ENCODE results near the gene RMP24.
A peak's percentile ranks its signal among the peaks of the same experiment; 100 is the strongest.
"Not testable (repeated sequence)": the region's sequence is repeated elsewhere in the genome, so short reads cannot be mapped to it uniquely, and the experiment has no call there.

The RMP24 gene

DNA sequence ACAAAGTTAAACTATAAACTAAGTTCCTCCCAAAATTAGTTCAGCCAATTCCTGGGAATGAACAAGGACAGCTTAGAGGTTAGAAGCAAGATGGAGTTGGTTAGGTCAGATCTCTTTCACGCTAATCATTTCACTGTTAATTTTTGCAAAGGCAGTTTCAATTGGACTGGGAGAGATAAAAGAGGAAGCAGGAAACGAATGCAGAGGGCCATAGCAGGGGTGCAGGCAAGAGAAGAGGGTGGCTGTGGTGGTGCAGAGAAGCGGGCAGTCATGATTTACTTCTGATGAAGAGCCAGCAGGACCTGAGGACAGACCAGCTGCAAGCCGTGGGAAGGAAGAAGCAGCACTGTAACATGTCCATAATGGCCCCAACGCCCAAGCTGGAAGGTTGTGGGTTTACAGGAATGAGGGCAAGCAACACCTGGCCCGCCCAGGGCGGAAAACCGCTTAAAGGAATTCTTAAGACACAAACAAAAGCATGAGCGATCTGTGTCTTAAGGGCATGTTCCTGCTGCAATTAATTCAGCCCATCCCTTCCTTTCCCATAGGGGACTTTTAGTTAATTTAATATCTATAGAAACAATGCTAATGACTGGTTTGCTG lies 4.1 kb upstream of the RMP24 start:
- no peak for DNase-seq (ENCODE audit: low spot score)

DNA sequence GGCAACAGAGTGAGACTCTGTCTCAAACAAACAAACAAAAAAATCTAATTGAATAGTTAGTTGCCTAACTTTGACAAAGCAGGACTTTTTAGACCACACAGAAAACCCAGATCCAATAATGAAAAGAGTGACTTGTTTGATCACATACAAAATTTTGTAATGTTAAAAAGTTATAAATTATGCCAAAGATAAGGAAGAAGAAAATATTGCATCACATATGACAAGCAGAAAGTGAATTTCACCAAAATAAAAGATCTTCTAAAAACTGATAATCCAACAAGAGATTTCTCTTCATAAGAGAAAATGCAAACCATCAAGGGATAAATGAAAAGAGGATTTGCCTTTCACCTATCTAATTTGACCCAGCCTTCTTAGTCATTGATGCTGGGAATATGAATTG lies 2.8 kb upstream of the RMP24 start:
- no peak for DNase-seq (ENCODE audit: low spot score)

DNA sequence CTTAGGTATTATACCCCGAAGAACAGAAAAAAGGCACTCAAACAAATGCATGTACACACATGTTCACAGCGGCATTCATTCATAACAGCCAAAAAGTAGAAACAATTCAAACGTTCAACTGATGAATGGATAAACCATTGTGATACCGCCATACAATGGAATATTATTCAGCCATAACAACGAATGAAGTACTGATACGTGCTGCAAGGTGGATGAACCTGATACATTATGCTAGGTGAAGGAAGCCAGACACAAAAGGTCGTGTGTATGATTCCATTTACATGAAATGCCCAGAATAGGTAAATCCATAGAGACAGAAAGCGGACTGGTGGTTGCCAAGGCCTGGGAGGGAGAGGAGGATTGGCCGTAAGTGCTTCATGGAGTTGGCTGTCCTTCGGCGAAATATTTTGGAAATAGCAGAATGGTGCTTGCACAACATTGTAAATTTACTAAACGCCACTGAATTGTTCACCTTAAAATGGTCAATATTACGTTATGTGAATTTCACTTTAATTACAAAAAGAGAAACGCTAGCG lies 750 bp upstream of the RMP24 start:
- no peak for DNase-seq (ENCODE audit: low spot score)

DNA sequence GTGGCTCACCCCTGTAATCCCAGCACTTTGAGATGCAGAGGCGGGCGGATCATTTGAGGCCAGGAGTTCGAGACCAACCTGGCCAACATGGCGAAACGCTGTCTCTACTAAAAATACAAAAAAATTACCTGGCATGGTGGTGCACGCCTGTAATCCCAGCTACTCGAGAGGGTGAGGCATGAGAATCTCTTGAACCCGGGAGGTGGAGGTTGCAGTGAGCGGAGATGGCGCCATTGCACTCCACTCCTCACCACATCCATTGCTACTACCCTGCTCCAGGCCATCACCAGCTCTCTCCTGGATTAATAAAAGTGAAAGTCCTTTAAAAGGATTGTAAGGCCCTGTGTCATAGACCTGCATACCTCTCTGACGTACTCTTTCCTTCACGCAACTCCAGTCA lies 1.2 kb downstream of the RMP24 start:
- no peak for DNase-seq (ENCODE audit: low spot score)

DNA sequence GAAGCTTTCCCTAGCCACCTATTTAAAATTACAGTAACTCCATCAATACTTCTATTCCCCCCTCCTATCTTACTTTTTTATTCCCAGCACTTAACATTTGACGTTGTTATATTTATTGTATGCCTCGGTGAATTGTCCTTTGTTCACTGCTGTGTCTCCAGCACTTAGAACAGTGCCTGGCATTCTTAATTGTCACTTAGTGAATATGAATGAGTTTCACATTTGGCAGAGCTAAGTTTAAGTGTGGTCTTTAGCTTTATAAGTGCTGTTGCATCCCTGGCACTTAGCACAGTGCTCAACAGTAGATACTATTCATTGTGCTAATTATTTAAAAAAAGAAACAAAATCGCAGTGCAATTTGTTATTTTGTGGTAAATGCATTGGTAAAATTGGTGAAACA lies 1.7 kb downstream of the RMP24 start:
- no peak for DNase-seq (ENCODE audit: low spot score)

DNA sequence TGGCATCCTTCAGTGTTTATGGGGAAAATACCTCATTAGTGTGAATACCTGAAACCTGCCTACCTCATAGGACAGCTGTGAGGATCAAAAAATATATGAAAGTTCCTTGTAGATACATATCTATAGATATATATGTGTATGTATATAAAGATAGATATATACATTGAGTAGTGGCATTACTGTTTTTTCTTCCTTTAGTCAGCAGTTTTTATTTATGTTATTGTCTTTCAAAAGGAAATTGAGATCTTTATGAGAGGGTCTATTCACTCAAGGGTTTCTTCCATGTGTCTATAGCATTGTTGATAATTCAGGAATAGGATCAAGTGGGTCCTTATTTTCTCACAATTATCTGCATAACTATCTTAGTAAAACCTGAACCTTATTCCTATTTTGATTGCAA lies 6.6 kb downstream of the RMP24 start:
- no peak for DNase-seq (ENCODE audit: low spot score)

DNA sequence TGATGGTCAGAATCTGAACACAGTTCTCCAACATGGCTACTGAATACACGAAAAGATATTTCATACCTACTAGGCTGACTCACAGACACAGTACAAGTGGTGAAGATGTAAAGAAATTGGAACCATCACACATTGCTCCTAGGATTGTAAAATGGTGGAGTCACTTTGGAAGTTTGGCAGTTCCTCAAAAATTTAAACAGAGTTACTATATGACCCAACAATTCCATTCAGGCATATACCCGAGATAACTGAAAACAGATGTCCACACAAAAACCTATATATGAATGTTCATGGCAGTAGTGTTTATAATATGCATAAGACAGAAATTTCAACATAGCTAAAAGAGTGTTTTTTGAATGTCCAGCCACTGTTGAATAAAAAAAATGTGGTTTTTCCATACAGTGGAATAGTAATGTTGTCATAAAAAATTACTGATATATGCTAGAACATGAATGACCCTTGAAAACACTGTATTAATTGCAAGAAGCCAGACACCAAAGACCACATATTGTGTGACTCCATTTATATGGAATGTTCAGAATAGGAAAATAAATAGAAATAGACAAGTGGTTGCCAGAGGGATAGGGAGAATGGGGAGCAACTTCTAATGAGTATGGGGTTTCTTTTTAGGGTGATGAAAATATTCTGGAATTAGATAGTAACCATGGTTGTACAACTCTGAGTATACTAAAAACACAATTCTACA lies 10.1 kb downstream of the RMP24 start:
- no peak for DNase-seq (ENCODE audit: low spot score)

DNA sequence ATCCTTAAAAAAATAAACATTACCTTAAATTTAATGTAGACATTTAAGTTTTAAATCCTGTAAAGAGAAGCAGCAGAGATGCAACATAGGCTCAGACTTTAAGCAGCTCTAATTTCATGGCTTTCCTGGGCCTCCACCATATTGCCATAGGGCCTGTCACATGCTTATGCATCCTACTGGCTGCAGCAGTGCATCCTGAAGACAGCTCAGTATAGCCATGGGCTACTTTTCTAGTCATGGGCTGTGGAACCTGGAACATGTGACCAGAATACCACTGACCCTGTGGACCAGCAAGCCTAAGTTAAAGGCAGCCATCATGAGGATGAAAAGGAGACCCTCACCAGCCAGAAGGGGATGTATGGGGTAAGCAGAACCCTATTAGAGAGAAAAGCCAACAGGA lies 10.7 kb downstream of the RMP24 start:
- DNase-seq (ENCODE audit: low spot score), result no peak

DNA sequence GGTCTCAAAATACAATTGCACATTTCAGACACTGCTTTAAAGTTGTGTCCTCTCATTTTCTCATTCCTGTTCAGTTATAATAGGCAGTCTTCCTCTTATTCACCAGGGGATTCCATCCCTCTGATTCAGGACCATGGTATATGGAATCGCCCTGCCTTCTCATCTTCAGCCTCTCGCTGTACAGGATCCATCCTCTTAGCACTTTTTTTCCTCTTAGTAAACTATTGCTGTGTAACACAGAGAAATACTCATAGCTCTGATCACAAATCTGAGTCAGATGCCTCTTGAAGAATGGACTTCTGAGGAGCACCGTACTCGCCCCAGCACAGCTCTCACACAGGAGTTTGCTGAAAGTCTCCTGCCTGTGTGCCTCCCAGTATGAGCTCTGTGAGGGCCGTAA lies 11.3 kb downstream of the RMP24 start:
- DNase-seq (ENCODE audit: low spot score), result no peak

DNA sequence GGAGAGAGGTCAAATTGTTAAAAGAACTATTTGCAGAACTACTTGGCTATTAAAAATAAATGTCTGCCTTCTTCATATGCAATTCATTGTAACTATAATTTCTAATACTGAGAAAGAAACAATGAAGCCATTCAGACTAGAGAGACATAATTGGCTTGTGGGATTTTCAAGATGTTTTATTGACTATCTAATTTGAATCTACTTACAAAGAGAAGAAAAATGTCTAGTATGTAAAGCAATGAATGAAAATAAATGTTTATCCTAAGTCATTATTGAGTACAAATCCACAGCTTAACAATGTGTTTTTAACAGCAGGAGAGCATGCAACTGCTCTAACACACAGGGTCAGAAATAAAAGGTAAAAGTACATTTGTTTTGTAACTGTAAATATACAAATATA lies 19.2 kb downstream of the RMP24 start:
- no peak for DNase-seq (ENCODE audit: low spot score)

DNA sequence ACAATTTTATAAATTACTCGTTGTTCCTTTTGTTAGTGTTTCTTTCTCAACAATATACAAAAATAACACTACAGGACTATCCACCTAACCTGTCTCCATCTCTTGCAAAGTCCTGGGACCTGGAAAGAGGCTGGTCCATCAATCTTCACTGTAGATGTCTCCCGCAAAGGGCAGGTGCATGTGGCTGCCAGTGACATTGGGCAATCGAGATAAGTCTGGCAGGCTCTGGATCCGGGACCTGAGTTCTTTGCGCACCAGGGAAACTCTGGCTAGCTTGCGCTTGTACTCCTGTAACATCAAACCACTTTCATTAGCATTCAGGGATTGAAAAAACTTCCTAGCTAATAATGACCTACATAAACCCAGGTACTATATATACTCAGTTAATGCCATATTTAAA lies 20.5 kb downstream of the RMP24 start:
- DNase-seq (ENCODE audit: low spot score), result no peak

DNA sequence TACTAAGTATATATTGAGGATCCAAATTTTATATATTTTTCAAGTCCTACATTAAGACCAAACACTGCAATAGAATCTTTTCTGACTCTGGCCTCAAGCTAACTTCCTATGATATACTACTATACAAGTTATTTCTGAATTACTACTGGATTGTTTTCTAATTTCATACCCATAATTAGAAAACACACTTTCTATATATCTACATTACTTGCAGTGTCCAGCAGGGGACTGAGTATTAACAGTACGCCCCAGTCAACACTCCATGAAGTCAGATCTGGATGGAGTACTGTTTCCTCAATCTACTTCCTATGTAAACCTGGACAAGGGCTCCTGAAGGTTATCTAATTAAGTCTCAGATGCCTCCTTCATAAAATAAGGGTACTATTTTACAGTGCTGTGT lies 26.5 kb downstream of the RMP24 start:
- DNase-seq (ENCODE audit: low spot score), result peak; percentile 8

DNA sequence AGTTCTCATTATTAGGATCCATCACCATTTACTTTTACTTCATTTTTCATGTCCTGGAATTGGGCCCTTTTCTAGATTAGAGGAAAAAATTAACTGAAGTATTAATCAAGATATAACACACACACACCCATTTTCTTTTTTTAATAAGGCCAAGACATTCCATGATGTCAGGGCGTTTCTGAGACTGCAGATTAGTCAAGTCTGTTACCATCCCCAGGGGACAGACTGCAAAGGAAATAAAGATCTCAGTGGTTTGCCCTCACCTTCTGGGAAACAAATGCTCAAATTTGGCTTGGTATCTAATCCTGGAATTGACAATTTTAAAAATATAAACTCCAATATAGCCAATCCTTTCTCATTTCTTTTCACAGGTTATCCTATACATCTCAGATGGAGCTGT lies 27.4 kb downstream of the RMP24 start:
- no peak for DNase-seq (ENCODE audit: low spot score)

DNA sequence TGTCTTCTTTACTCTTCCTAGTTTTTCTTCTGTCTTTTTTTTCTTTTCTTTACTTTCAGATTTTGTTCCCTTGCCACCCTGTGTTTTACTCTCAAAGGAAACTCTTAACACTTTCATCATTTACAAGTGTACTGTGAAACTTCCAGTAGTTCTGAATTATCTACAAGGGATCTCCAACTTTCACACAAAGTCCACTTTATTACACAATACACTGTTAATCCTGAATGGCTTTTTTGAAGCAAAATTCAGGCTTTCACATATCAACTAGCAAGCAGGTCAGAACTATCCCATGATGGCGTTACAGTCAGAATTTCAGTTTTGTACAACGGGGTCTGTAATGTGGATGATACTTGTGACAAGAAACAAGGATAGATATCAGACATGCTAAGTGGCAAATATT lies 34.5 kb downstream of the RMP24 start:
- no peak for DNase-seq (ENCODE audit: low spot score)

DNA sequence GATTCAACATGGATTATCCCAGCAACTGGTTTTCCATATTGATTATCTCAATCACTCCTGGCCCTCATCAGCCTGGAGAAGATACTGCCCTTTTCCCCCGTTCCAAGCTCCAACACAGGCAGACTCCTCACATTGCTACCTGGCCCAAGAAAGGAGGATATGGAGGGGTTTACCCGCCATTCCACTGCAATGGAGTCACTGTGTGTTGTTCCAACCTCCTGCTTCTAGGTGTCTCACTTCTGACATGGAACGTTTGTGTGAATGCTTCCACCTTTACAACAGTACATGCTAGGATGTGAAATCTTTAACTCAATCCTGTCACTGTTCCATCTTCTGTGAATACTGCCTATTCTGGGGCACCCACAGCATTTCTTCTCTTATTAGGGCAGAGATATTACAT lies 36.7 kb downstream of the RMP24 start:
- no peak for DNase-seq (ENCODE audit: low spot score)

DNA sequence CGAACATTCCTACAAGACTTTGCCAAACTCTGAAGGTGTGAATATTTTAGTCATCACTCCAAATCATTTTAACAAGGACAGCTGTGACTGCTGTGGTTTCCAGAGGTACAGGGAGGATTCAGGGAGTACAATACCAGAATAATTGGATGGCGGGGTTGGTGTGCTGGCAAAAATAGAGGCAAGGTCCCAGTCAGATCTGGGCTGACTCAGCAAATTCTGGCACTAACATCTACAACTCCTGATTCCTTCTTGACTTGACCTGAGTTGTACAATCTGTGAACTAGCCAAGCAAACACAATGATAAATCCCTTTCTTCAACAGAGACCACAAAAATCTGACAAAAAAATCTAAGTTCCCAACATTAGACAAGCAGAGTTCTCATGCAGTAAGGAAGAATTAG lies 40.4 kb downstream of the RMP24 start:
- DNase-seq (ENCODE audit: low spot score), result no peak

DNA sequence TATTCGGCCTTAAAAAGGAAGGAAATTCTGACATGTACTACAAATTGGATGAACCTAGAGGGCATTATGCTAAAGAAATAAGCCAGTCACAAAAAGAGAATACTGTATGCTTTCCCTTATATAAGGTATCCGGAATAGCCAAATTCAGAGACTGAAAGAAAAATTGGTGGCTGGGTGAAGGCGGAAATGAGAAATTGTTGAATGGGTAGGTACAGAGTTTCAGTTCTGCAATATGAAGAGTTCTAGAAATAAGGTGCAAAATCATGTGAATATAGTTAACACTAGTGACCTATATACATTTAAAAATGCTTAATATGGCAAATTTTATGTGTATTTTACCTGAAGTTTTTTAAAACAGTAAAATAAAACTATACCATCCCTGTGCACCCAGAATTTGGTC lies 43.1 kb downstream of the RMP24 start:
- no peak for DNase-seq (ENCODE audit: low spot score)

DNA sequence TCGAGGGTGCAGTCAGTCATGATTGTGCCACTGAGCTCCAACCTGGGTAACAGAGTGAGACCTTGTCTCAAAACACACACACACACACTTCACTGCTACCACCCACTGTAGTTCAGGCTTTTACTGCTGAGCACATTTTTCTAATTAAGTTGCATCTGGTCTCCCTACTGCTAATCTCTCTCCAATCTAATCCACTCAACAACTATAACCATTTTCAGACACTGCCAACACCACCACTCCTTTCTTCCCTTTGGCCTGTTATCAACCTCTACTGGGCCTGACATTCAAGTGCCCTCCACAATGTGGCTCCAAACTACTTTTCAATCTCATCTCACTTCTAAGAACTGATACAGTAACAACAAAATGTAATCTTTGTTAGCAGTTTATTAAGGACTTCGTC lies 44.8 kb downstream of the RMP24 start:
- DNase-seq (ENCODE audit: low spot score), result no peak

DNA sequence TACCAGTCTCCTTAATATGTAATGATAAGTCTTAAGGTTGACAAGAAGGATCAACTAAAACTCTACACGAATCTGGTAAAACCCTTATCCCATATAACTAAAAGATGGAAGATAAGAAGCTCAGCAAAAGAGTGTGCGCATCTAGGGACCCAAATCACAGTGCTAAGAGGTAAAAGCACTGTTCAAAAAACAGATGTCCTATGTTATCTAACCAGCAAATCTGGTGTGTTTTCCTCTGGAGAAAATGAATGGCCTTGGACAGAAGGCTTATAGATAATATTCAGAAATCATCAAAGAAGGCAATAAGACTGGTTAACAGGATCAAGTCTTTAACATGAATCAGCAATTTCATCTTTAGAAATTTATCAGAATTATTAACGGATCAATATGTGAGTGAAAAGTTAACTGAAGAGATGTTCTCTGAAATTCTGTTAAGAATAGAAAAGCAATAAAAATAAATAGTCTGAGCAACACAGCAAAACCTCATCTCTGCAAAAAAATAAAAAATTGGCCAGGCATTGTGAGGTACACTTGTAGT lies 47.8 kb downstream of the RMP24 start:
- no peak for DNase-seq (ENCODE audit: low spot score)

DNA sequence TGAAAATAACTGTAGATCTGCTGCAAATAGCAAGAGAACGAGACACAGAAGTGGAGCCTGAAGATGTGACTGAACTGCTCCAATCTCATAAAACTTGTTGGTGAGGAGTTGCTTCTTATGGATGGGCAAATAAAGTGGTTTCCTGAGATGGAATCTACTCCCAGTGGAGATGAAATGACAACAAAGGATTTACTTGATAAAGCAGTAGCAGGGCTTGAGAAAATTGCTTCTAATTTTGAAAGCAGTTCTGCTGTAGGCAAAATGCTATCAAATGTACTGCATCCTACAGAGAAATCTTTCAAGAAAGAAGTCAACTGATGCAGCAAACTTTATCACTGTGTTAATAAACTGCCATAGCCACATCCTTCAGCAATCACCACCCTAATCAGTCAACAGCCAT lies 50.9 kb downstream of the RMP24 start:
- DNase-seq (ENCODE audit: low spot score), result no peak

DNA sequence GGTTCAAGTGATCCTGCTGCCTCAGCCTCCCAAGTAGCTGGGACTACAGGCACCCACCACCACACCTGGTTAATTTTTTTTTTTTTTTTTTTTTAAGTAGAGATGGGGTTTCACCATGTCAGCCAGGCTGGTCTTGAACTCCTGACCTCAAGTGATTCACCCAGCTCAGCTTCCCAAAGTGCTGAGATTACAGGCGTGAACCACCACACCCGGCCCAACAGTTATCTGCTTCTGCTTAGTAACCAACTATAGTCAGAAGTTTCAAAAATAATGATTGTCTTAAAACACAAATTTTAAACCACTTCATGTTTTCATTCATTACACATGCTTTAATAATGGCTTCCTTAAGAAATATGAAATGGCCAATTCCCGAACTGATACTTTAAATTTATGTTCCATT lies 51.8 kb downstream of the RMP24 start:
- not testable (repeated sequence) for DNase-seq (ENCODE audit: low spot score)

DNA sequence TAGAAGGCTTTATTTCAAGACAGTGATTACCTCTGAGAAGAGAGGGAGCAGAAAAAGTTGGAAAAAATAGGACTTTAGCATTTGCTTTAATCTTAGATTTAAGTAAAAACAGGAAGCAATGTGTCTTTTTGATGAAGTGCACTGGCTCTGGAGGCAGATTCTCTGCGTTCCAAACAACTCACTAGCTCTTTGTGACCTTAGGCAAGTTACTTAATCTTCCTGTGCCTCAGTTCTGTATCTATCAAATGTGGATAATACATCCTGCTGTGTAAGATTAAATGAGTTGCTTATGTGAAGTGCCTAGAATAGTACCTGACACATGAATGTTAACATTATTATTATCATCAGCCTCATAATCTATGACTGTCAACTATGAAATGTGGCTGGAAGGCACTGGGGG lies 52.5 kb downstream of the RMP24 start:
- DNase-seq (ENCODE audit: low spot score), result no peak

DNA sequence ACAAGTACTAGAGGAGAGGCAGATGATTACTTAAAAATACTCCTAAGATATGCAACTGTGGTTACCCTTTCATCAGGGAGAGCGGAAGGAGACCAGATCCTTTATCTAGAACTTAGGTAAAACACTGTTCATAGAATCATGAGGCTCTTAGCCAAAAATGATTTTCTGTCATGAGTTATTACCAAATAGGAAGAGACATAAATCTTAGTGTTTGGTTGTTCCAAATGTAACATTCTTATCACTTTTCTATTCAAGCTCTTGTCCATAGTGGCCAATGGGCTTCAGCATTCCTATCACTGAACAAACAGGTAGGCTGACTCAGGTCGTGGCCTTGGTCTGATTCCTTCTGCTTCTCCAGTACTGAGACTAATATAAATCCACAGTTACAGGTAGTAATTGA lies 56.4 kb downstream of the RMP24 start:
- no peak for DNase-seq (ENCODE audit: low spot score)

Measured in kidney capillary endothelial cell (primary cell).